GM19351 (cell line): Measurements from ENCODE around the gene LRRC63.
"Not testable (repeated sequence)": the region's sequence is repeated elsewhere in the genome, so short reads cannot be mapped to it uniquely, and the experiment has no call there.

ENCODE experiments used
- ATAC-seq: cut with Tn5 transposase; IDR thresholded peaks from one replicate; pipeline ENCODE4 v1.9.1; 2021; ENCODE audit warnings: mild to moderate bottlenecking, moderate library complexity; ENCODE audit not compliant: unreplicated experiment

LRRC63 gene

GRCh38 chr13:46181840-46182490 is 29.8 kb upstream of the LRRC63 start, which contains the start of gene LCP1:
TSS of gene LCP1 (minus strand) at chr13:46182177. CDS start at chr13:46159662, 22,515 bp downstream.
- peak; percentile 64 for ATAC-seq

- ATAC-seq = no peak
Observed at GRCh38 chr13:46182491-46182877, 29.2 kb upstream of the LRRC63 start.

GRCh38 chr13:46183018-46183946 is 28.4 kb upstream of the LRRC63 start:
- ATAC-seq = no peak

- ATAC-seq = peak; percentile 46
Observed at GRCh38 chr13:46184277-46184699, 27.4 kb upstream of the LRRC63 start.

GRCh38 chr13:46185634-46186033 is 26.1 kb upstream of the LRRC63 start:
- no peak for ATAC-seq

GRCh38 chr13:46192412-46192811 is 19.3 kb upstream of the LRRC63 start:
- ATAC-seq = no peak

- no peak for ATAC-seq
Observed at GRCh38 chr13:46195016-46195415, 16.7 kb upstream of the LRRC63 start.

- no peak for ATAC-seq
Observed at GRCh38 chr13:46197299-46198048, 14.3 kb upstream of the LRRC63 start.

GRCh38 chr13:46198696-46199193 is 13.0 kb upstream of the LRRC63 start:
- no peak for ATAC-seq

GRCh38 chr13:46202188-46202795 is 9.4 kb upstream of the LRRC63 start:
- peak; percentile 50 for ATAC-seq

GRCh38 chr13:46202966-46203365 is 8.8 kb upstream of the LRRC63 start:
- no peak for ATAC-seq

GRCh38 chr13:46206143-46206542 is 5.6 kb upstream of the LRRC63 start:
- no peak for ATAC-seq

- no peak for ATAC-seq
Observed at GRCh38 chr13:46207828-46208227, 3.9 kb upstream of the LRRC63 start.

- ATAC-seq = no peak
Observed at GRCh38 chr13:46210362-46211083, 1.2 kb upstream of the LRRC63 start.

- peak; percentile 34 for ATAC-seq
Observed at GRCh38 chr13:46211116-46211482, 629 bp upstream of the LRRC63 start.

- ATAC-seq = no peak
Observed at GRCh38 chr13:46213242-46213641, 1.5 kb downstream of the LRRC63 start.

GRCh38 chr13:46214741-46215140 is 3.0 kb downstream of the LRRC63 start:
- ATAC-seq = not testable (repeated sequence)

- not testable (repeated sequence) for ATAC-seq
Observed at GRCh38 chr13:46220234-46220633, 8.5 kb downstream of the LRRC63 start.

GRCh38 chr13:46229251-46229650 is 17.5 kb downstream of the LRRC63 start:
- no peak for ATAC-seq

GRCh38 chr13:46232281-46232680 is 20.6 kb downstream of the LRRC63 start:
- no peak for ATAC-seq
